ENCODE measurements around the gene NUAK1.
"Not testable (repeated sequence)": the region's sequence is repeated elsewhere in the genome, so short reads cannot be mapped to it uniquely, and the experiment has no call there.

The NUAK1 gene

DNA sequence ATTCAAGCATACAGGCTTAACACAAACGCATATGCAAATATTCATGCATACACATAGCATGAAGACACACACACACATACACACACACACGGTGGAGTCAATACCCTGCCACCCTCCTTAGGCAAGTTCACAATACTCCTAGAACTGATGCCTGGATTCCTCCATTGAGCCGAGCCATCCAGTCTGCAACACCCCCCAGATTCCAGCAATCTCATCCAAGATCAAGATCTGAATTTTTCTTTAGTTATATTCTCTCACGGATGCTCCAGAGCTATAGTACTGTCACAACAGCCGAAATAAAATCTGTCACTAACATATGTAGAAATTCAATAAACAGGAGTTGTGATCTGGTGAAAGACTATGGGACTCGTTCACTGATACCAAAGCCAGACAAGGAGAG is 110.8 kb downstream of the NUAK1 start:
- no peak for DNase-seq

DNA sequence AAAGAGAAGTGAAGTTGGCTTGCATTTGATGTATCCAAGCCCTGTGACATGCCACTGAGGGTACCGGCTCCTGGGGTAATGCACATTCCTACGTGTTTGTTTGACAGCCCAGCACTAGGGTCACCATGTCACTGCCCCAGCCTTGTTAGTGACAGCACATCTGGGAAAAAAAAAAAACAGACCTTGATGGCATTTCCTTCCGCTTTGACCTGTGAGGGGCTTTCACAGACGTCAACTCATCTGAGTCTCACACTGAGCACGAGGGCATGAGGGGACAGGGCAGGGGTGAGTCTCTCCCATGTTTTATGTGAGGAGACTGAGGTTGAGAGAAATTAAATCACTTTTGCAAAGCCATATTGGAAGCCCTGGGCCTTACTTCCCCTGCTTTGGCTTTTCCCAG is 111.5 kb downstream of the NUAK1 start:
- DNase-seq, result no peak

DNA sequence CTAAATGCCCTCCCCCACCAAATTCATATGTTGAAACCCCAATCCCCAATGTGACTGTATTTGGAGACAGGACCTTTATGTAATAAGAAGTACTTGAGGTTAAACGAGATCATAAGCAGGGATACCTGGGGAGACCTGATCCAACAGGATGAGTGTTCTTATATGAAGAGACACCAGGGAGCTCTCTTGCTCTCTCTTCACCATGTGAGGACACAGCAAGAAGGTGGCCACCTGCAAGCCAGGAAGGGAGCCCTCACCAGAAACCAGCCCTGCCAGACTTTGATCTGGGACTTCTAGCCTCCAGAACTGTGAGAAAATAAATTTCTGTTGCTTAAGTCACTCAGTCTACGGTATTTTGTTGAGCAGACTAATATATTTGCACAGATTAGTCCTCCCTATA is 113.6 kb downstream of the NUAK1 start:
- no peak for DNase-seq

DNA sequence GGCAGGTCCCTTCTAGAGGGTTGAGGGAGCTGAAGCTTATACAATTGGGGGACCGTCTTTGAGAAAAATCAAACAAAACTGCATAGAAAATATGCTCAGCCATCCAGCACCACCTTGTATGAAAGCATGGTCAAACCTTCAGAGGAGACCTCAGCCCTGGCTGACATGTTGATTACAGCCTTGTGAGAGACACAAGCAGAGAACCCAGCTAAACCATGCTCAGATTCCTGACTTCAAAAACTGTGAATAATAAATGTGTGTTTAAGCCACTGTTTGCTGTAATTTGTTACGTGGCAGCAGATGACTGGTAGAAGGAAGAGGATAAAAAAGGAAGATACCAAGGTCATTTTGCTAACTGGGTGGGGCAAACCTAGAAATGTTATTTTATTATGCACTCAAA is 115.7 kb downstream of the NUAK1 start:
- DNase-seq, result no peak

DNA sequence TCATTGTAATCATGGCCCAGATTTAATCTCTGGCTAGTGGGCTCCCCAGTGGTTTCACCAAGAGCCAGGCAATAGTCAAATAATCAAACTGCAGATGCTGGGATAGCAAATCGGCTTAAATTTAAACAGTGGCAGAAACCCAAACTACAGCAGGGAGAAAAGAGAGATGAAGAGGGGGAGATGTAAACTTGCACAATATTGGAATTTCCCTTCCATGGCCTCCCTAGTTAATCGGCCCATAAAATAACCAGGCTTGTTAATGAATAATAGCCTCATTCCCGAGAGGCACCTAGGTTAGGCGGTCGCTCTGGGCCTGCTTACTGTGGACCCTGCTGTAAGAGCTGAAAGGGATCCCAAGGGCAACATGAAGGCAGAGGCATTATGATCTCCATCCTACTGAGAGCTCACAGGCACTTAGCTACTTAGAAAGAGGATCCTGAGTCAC is 116.2 kb downstream of the NUAK1 start:
- no peak for DNase-seq

DNA sequence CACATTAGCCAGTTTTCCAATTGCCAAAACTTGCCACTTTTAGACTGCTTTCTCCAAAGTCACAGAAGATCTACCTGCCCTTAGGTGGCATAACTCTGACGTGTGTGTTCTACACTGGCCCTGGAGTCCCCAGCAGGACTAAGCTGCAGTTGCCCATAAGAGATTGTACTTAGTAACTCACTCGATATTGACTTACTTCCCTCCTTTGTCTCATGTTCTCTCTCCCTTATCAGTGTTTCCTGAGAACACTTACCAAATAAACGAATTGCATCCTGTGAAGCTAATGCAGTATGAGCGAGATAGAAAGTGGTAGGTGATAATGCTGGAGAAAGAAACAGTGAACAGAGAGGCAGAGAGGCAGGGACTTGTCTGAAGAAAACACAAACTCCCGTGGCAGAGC is 117.2 kb downstream of the NUAK1 start:
- no peak for DNase-seq

DNA sequence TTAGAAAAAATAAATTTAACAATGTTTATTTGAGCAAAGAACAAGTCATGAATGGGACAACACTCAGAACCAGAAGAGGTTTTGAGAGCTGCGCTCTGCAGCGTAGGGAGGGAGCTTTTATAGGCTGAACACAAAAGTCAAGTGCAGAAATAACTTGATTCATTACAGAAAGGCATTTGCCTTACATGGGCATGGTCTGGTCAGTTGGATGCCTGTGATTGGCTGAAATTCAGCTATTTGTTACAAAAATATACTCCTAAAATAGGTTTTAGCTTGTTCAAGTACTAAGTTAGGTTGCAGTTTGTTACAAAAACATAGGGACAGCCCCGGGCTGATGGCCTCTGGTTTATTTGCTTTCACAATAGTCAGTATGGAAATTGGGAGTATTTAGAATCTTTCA is 118.0 kb downstream of the NUAK1 start:
- no peak for DNase-seq

DNA sequence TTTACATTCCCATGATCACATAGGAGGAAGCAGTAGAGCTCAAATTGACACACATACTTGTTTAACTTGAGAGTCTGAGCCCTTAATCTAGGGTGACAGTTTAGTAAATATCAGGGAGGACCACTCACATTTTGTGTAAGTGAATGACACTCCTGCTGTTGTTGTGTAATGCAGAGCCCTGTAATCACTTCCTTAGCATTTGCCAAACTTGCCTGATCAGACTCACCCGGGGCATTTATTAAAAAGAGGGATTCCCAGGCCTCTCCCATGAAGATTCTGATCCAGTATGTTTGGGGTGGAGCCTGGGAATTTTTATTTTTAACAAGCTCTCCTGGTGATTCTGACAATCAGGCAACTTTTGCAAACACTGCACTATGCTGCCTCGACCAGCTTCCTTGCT is 119.6 kb downstream of the NUAK1 start:
- DNase-seq, result no peak

DNA sequence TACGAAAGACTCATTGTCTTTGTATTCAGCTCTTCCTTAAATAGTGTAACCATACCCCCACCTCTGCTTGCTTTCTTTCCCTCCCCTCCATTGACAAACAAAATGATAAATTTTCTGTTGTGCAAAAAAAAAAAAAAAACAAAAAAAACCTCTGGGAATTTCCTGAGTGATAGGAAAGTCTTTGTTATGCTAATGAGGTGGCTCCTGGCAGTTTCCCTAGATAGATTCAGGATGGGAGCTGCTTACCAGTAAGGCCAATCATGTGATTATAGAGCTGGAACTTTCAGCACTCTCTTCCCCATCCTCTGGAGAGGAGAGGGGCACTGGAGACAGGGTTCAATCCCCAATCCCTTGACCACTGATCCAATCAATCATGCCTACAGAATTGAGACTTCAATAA is 120.5 kb downstream of the NUAK1 start:
- no peak for DNase-seq

DNA sequence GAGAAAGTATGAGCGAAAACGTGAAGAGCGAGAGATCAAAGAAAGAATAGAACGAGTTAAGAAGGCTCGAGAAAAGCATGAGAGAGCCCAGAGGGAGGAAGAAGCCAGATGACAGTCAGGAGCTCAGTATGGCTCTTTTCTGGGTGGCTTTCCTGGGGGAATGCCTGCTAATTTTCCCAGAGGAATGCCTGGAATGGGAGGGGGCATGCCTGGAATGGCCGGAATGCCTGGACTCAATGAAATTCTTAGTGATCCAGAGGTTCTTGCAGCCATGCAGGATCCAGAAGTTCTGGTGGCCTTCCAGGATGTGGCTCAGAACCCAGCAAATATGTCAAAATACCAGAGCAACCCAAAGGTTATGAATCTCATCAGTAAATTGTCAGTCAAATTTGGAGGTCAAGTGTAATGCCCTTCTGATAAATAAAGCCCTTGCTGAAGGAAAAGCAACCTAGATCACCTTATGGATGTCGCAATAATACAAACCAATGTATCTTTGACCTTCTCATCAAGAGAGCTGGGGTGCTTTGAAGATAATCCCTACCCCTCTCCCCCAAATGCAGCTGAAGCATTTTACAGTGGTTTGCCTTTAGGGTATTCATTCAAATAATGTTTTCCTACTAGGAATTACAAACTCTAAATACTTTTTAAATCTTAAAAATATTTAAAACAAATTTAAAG is 122.0 kb downstream of the NUAK1 start:
- not testable (repeated sequence) for DNase-seq

DNA sequence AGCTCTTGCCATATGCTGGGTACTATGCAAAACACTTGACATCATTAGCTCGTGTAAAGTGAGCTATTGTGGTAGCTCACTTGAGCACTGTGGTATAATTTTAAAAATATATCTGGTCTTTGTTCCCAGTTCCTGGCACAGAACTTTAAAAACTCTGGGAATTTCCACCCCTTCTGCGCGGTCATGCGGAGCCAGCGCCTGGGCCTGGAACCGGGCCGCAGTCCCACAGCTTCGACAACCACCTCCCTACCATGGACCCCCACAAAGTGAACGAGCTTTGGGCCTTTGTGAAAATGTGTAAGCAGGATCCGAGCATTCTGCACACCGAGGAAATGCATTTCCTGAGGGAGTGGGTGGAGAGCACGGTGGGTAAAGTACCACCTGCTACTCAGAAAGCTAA is 123.1 kb downstream of the NUAK1 start:
- no peak for DNase-seq

DNA sequence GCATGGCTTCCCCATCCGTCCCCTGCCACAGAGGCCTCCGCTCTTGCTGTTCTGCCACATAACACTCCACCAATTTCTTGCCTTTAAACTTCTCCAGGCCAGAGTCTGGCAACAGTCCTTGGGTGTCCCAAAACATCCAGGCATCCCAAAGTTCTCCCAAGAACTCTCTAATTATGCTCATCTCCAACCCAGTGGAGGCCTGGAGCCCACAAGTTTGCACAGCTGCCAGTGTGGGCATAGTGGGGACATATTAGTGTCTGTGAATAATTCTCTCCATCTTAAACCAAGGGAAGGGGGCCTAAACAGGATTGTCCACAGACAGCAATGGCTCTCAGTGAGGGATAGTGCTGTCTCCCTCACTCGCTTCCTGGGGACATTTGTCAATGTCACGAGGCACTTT is 124.8 kb downstream of the NUAK1 start:
- DNase-seq, result no peak

Measured in NCI-H1694 (cell line).